ENCODE results near the gene NETO1. TPM values are rescaled to one million over a fixed set of nuclear protein-coding genes. Genes with fewer than 3 reads are reported as not detected.

Gene NETO1
- total RNA-seq, 6 experiments from 2014 or later: not detected

GRCh38 chr18:72768681-72769229 lies 99.0 kb downstream of the NETO1 start:
- Mint-ChIP-seq H3K9me3 (no peaks in the 10 kb centered on the region), H3K36me3 (ENCODE audit: low read depth) (no peaks in the 10 kb centered on the region), H3K4me3 (no peak overlapping the region), H3K4me1 (ENCODE audit: low read depth) (no peaks in the 10 kb centered on the region), H3K27me3 (ENCODE audit: insufficient read depth) (no peaks in the 10 kb centered on the region), H3K27ac (no peak overlapping the region)
- DNase-seq: no peak
- TF ChIP-seq CTCF (IDR thresholded peaks at IDR 0.05): no peak

- H3K36me3 Mint-ChIP-seq (ENCODE audit: low read depth): no peaks in the 10 kb centered on the region
- no peak overlapping the region for H3K4me3 Mint-ChIP-seq
- no peaks in the 10 kb centered on the region for H3K27me3 Mint-ChIP-seq (ENCODE audit: insufficient read depth)
- peaks cover 6% of the 10 kb centered on the region; the same call in 1 of the 2 replicates for H3K4me1 Mint-ChIP-seq (ENCODE audit: low read depth)
- peak; percentile 96 for TF ChIP-seq CTCF (IDR thresholded peaks at IDR 0.05)
- peak; percentile 64 for DNase-seq
- no peaks in the 10 kb centered on the region for H3K9me3 Mint-ChIP-seq
- H3K27ac Mint-ChIP-seq: no peak overlapping the region
Observed at GRCh38 chr18:72762515-72763122, 105.2 kb downstream of the NETO1 start.

- H3K27ac Mint-ChIP-seq: no peak overlapping the region
- H3K4me3 Mint-ChIP-seq: no peak overlapping the region
- no peak for TF ChIP-seq CTCF (IDR thresholded peaks at IDR 0.05)
- no peak for DNase-seq
- H3K4me1 Mint-ChIP-seq (ENCODE audit: low read depth): peaks cover 11% of the 10 kb centered on the region; the same call in 1 of the 2 replicates
- peaks cover 5% of the 10 kb centered on the region for H3K27me3 Mint-ChIP-seq (ENCODE audit: insufficient read depth)
- H3K36me3 Mint-ChIP-seq (ENCODE audit: low read depth): no peaks in the 10 kb centered on the region
- no peaks in the 10 kb centered on the region for H3K9me3 Mint-ChIP-seq
Observed at GRCh38 chr18:72752220-72752619, 115.6 kb downstream of the NETO1 start.

- DNase-seq: no peak
- H3K36me3 Mint-ChIP-seq (ENCODE audit: low read depth): no peaks in the 10 kb centered on the region
- 0 out of 2 replicates have a peak, but pooled peaks cover 2% of the 10 kb centered on the region for H3K27me3 Mint-ChIP-seq (ENCODE audit: insufficient read depth)
- H3K4me3 Mint-ChIP-seq: no peak overlapping the region
- no peak for TF ChIP-seq CTCF (IDR thresholded peaks at IDR 0.05)
- no peaks in the 10 kb centered on the region for H3K9me3 Mint-ChIP-seq
- H3K4me1 Mint-ChIP-seq (ENCODE audit: low read depth): peaks cover 7% of the 10 kb centered on the region; the same call in 1 of the 2 replicates
- H3K27ac Mint-ChIP-seq: no peak overlapping the region
Observed at GRCh38 chr18:72742002-72742401, 125.8 kb downstream of the NETO1 start.

GRCh38 chr18:72738136-72738535 lies 129.7 kb downstream of the NETO1 start:
- H3K4me3 Mint-ChIP-seq: no peak overlapping the region
- H3K27me3 Mint-ChIP-seq (ENCODE audit: insufficient read depth): no peaks in the 10 kb centered on the region; the same call in 1 of the 2 replicates
- no peak for TF ChIP-seq CTCF (IDR thresholded peaks at IDR 0.05)
- no peaks in the 10 kb centered on the region for H3K9me3 Mint-ChIP-seq
- DNase-seq: no peak
- no peaks in the 10 kb centered on the region for H3K36me3 Mint-ChIP-seq (ENCODE audit: low read depth)
- H3K27ac Mint-ChIP-seq: no peak overlapping the region
- H3K4me1 Mint-ChIP-seq (ENCODE audit: low read depth): no peaks in the 10 kb centered on the region; the same call in 1 of the 2 replicates

Data from HFFc6 (cell line).